GM21447 (cell line): Measurements from ENCODE around the gene HIVEP1.

Experiments
- ATAC-seq: cut with Tn5 transposase; IDR thresholded peaks from one replicate; pipeline ENCODE4 v1.9.1; 2021; ENCODE audit not compliant: unreplicated experiment

Gene HIVEP1

GRCh38 chr6:12047792-12048432, 35.8 kb downstream of the HIVEP1 start:
- ATAC-seq, result no peak

- ATAC-seq, result no peak
These were observed 36.5 kb downstream of the HIVEP1 start for GRCh38 chr6:12048609-12049008.

GRCh38 chr6:12049165-12049564, 37.1 kb downstream of the HIVEP1 start:
- peak; percentile 38 for ATAC-seq

GRCh38 chr6:12051861-12052368, 39.8 kb downstream of the HIVEP1 start:
- ATAC-seq, result peak; percentile 87

- no peak for ATAC-seq
These were observed 46.3 kb downstream of the HIVEP1 start for GRCh38 chr6:12058172-12058961.

- peak; percentile 72 for ATAC-seq
These were observed 48.9 kb downstream of the HIVEP1 start for GRCh38 chr6:12060780-12061609.

- ATAC-seq, result no peak
These were observed 50.5 kb downstream of the HIVEP1 start for GRCh38 chr6:12062605-12063004.

GRCh38 chr6:12064131-12064530, 52.0 kb downstream of the HIVEP1 start:
- no peak for ATAC-seq

GRCh38 chr6:12064538-12065071, 52.5 kb downstream of the HIVEP1 start:
- no peak for ATAC-seq

- peak; percentile 37 for ATAC-seq
These were observed 53.4 kb downstream of the HIVEP1 start for GRCh38 chr6:12065321-12066140.

GRCh38 chr6:12066297-12066696, 54.2 kb downstream of the HIVEP1 start:
- ATAC-seq, result no peak

GRCh38 chr6:12068899-12069557, 56.9 kb downstream of the HIVEP1 start:
- ATAC-seq, result no peak

GRCh38 chr6:12069891-12070529, 57.9 kb downstream of the HIVEP1 start:
- ATAC-seq, result no peak

GRCh38 chr6:12071064-12071615, 59.0 kb downstream of the HIVEP1 start:
- ATAC-seq, result no peak

GRCh38 chr6:12075067-12075563, 63.0 kb downstream of the HIVEP1 start:
- ATAC-seq, result no peak

GRCh38 chr6:12077021-12077710, 65.1 kb downstream of the HIVEP1 start:
- ATAC-seq, result no peak

GRCh38 chr6:12078014-12078413, 65.9 kb downstream of the HIVEP1 start:
- no peak for ATAC-seq

- ATAC-seq, result no peak
These were observed 69.7 kb downstream of the HIVEP1 start for GRCh38 chr6:12081771-12082170.
